WTC11 (cell line): Measurements from ENCODE around the gene TLR10.

Experiments
- ARID4B ChIP-seq: sonication (generic); formaldehyde crosslinking; IDR thresholded peaks from 2 replicates; pipeline ENCODE4 v1.8.0; 2023; ENCODE audit warnings: missing genetic modification reagents, mild to moderate bottlenecking, borderline replicate concordance
- CTCF ChIP-seq: fragments of 200-600 bp; IDR thresholded peaks from 2 replicates; pipeline ENCODE4 v1.8.0; 2022; ENCODE audit warnings: antibody characterized with exemption
- HMGXB4 ChIP-seq: sonication (generic); formaldehyde crosslinking; IDR thresholded peaks from 2 replicates; pipeline ENCODE4 v1.8.1; 2023; ENCODE audit warnings: mild to moderate bottlenecking, moderate library complexity, missing genetic modification reagents
- NR3C1 ChIP-seq: sonication (generic); formaldehyde crosslinking; conservative IDR thresholded peaks from 2 replicates; pipeline ENCODE4 v1.8.1; 2023; ENCODE audit warnings: low read depth, mild to moderate bottlenecking, missing genetic modification reagents

- TF ChIP-seq NR3C1 (CRISPR knock-in tag) (no peak), CTCF (no peak), HMGXB4 (CRISPR knock-in tag) (no peak), ARID4B (CRISPR knock-in tag) (no peak)
Measured at GRCh38 chr4:38821739-38822138, 38.9 kb upstream of the TLR10 start.
